Cardiac septum (tissue), 1 donor: ENCODE data around the gene ZDHHC9. TPM values are rescaled to one million over a fixed set of nuclear protein-coding genes. Genes with fewer than 3 reads are reported as not detected.

Source experiments
- DNase-seq: peaks from one replicate; pipeline ENCODE4 v3.0.0-alpha.2; 2020; ENCODE audit warnings: low spot score
- intact Hi-C: fragments of 100-400 bp; cut with DNase I; formaldehyde crosslinking; loops from one replicate; pipeline ENCODE4 v1.14.0; 2022
- total RNA-seq: library from RNA; stranded (reverse); fragmentation: NEBNext Ultra II Directional; extraction: Animal tissue kit (Norgen Biotek cat#: 25700); gene quantifications from one replicate; pipeline ENCODE4 v1.2.1, GENCODE V29; 2021
- donor health status: DM: no; HTN: no; CAD: no.

The ZDHHC9 gene
- total RNA-seq, 1 donor from 2014 or later = 9.2 TPM

DNA sequence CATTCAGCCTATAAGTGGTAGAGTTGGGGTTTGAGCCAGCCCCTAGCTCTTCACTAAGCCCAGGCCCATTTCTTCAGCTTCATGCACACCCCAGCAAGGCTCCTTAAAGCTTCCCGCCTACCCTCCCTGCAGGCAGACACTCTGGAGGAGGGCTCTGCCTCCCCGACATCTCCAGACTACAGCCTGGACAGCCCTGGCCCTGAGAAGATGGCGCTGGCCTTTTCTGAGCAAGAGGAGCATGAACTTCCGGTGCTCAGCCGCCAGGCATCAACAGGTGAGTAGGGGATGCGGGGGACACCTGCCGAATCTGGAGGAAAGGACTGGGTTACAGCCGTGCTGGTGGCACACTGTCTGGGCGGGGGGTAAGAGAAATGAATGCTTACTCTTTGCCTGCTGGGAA lies 52.9 kb downstream of the ZDHHC9 start:
- intact Hi-C loops = no loop called here
- DNase-seq = no peak

DNA sequence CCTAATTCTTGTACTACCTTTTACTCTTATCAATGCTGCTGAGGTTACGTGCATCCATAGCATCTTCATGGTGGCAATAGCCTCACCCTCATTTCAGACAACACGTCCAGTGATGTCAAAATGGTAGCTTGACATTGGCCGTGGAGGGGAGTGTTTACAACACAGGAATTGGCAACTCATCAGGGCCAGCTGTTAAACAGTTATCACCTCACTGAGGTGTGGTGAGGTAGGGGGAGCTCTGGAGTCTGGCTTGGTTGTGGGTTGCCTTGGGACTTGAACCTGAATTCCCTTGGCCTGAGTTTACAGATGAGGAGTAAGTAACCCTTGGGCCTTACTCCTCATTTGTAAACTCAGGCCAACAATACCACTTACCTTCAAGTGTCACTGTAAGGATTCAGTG lies 53.5 kb downstream of the ZDHHC9 start:
- DNase-seq = no peak
- intact Hi-C loops = no loop called here

DNA sequence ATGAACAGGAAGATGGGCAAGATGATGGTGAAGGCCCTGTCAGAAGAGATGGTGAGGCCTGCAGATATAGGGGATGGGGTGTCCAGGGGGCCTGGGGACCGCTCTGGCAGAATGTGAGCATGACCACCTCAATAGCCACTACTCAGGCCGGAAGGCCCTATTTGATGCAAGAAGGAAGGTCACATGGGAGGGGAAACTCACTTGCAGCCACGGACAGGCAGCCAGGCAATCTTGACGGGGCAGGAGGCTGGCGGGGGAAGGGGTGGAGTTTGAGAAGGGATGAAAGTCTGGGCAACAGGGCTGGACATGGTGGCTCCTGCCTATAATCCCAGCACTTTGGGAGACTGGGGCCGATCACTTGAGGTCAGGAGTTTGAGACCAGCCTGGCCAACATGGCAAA lies 55.2 kb downstream of the ZDHHC9 start:
- intact Hi-C loops = no loop called here
- no peak for DNase-seq

DNA sequence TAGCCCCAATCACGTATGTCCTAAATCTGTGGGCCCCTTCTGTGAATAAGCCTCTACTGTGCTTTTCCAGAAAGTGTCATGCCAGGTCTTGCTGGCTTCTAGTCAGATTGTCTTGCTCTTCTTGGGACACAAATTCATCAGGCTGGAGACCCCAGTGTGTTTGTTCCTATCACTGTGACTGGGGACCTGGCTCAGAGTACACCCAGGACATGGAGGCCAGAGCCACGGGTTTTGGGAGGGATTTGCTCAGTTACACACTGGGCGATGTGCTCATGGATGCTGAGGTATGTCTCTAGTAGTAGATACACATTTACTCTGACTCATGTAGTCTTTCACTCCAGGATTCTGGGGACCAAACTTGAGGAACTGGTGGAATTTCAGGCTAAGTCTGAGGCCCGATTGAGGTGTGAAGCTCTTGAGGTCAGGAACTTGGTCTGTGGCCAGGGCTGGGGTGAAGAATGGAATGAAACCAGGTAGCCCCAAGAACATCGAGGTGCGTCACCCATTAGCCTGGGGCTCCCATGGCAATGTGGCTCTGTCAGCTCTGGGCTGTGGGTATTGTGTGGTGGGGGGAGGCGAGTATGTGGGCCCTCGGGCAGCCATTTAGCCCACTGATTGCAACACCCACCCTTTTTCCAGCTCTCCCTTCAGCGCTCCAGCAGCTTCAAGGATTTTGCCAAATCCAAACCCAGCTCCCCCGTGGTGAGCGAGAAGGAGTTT lies 56.2 kb downstream of the ZDHHC9 start:
- DNase-seq = no peak
- intact Hi-C loops = no loop called here

DNA sequence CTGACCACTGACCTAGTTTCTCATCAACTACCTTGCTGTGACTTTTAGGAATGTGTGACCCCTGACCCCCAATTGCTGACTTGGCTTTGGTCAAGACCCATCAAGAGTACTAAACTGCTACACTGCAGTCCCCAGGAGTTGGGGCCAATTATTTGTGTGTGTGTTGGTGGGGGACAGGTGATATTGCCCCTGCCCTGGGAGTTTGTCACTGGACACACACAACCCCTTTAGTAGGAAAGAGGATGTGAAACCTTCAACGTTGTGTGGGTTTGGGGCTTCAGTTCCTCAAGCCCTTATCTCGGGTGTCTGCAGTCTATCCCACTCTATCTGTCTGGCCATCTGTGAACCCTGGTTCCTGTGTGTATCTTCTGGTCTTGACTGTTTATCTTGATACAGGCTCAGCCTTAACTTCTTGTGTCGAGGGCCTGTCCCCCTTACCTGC lies 57.5 kb downstream of the ZDHHC9 start:
- intact Hi-C loops = no loop called here
- DNase-seq = no peak

DNA sequence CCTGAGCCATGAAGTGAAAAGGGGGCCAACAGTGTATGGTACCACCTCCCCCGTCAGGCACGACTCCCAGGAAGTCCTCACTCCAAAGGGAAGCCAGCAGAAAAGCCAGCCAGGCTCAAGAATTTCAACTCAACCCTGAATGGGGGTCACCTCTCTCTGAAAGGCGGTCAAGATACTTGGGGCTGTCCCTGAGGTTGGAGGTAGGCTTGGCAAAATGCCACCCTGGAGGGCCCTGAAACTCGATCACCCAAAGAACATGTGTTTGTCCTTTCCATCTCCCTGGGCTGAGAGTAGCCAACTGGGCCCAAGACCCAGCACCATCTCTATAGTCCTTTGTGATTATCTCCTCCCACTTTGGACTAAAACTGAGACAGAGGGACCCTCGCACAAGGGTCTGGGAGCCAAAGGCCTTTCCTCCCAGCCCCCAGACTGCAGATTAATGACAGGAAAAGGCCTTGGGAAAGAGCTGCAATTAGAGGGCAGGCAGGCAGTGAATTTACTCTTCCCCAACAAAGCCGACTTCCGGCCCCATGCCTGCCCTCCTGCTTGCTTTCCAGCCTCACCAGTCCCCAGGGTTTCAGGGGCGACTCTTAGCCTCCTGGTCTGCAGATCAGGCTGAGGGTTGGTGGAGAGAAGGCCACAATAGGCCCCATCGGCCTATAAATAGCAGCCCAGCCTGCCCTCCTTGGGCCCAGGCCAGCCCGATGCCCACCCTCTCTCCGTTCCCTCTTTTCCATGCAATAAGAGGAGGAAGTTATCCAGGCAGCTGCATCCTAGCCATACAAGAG lies 58.3 kb downstream of the ZDHHC9 start:
- intact Hi-C loops = no loop called here
- peak; percentile 67 for DNase-seq

DNA sequence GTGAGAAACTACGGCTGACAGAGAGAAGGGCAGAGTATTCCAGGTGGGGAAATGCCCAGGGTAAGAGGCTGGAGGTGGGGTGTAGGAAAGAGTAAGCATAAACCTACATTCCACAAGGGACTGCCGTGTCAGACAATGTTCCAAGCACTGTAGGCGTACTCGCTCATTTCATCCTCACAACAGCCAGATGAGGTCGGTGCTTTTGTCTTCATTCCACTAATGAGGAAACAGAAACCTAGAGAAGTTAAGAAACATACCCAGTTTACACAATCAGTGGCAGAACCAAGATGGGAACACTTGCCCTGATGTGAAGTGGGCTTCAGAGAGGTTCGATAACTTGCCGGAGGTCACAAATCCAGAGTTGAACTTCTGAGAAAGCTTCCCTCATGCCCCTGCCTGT lies 59.3 kb downstream of the ZDHHC9 start:
- intact Hi-C loops = no loop called here
- DNase-seq = no peak

DNA sequence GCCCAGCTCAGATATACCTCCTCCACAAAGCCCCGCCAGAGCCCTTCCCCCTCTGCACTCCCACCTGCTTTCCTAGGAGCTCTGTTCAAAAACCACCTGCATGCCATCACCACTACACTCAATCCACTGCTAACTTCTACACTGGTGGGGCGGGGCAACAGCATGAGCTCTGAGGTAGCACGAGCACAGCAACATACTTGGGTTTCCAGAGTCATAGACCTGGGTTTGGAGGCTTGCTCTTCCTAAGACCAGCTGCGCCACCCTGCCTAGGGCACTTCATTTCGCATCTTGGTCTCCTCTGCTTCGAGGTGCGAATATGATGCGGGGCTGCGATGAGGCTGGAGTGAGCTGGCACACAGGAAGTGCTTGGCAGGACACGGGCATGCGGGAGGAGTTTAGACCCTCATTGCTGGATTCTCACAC lies 60.4 kb downstream of the ZDHHC9 start:
- peak; percentile 39 for DNase-seq
- intact Hi-C loops = no loop called here

DNA sequence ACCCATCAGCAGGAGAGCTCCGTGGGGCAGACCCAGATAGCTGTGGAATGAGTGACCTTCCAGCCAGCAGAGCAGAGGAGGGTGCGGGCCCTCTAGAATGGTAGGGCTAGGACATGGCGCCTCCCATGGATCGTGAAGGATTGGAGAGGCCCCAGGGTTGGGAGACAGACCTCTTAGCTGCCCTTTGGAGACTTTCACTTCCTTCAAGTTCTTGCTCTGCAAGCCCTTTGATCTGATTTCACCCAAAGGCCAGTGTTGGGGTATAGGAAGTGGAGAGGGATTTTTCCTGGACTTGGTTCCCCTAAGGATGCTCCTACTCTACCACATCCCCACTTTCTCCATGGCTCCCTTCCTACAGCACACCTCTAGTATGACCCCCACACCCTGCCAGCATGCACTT lies 61.0 kb downstream of the ZDHHC9 start:
- intact Hi-C loops = no loop called here
- peak; percentile 20 for DNase-seq

DNA sequence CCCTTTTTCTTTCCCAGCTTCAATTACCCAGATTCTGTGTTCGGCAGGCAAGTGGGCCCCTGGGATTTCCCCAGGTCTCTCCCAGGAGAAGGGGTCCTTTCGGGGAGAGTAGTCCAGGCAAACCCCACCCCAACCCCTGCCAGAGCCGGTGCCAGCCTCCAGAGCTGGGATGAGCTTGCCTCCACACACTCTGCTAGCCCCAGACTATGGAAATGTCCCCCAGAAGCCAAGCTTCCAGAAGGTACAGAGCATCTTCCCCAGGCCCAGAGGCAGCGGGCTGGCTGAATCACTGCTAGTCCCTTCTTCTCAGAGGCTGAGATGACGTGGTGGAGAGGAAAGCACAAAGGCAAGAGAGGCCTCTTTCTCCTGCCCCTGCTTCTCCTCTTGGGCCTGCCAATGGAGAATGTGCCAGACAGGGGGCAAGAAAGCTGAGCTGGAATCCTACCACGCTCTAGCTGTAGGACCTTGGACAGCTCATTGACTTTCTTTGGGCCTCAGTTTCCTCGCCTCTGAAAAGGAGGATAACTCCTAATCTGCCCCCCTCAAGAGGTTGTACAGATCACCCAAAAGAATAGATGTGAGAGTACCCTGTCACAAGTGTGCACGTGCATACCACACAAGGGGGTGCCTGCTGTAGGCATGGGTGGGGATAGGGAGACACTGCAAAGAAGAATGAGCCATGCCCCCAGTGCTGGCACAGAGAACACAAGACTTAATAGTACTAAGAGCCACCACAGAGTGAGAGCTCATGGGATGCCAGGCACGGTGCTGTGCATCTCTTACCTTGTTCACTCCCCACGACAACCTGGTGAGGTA lies 61.8 kb downstream of the ZDHHC9 start:
- peak; percentile 35 for DNase-seq
- intact Hi-C loops = no loop called here

DNA sequence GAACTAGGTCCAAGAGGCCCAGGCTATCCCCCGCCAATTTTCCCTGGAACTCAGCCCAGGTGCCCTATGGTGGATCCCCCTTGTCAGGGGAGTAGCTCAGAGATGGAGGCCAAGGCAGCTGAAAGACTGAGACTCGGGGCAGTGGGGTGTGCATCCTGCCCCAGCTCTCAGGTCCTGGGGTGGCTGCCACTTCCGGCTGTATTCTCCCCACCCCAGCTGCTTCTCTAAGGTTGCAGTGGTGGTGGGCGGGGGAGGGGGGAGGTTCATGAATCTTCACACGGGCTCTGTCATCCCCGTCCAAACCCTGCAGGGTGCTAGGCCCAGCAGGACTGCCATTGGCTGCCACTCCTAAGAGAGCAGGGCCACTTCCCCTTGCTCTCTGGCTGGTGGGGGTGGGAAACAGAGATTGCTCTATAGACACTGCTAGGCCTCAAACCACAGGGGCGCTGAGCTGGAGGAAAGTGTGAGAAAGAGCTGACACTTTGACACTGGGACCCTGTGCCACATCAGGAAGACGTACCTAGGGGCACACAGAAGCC lies 62.5 kb downstream of the ZDHHC9 start:
- peak; percentile 75 for DNase-seq
- intact Hi-C loops = no loop called here

DNA sequence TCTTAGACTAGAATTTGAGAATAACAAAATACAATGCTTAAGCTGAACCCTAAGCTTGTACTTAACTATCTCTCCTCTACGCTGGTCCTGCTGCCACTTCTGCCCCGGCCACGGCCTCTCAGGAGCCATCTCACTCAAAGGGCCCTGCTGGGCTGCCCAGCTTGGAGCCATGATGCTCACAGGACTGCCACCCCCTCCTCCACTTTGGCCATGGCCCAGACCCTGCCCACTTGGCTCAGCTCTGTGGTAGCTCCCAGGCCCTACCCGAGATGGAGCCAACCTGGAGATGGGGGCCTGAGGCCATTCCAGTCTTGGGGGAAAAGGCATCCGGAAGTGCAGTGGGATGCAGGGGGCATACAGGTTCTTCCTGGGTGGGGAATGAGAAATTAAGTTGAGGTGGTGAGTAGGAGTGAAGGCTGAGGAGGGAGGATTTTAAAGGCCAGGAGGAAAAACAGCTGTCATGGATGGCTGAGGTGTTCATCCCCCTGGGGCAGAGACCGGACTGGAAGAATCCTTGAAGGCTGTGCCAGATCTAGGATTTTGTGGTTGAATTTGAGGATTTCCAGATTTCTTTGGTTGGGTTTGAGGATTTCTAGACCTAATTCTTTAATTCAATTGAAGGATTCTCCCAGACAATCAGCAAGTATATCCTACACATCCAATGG lies 63.1 kb downstream of the ZDHHC9 start:
- DNase-seq = peak; percentile 69
- intact Hi-C loops = no loop called here

DNA sequence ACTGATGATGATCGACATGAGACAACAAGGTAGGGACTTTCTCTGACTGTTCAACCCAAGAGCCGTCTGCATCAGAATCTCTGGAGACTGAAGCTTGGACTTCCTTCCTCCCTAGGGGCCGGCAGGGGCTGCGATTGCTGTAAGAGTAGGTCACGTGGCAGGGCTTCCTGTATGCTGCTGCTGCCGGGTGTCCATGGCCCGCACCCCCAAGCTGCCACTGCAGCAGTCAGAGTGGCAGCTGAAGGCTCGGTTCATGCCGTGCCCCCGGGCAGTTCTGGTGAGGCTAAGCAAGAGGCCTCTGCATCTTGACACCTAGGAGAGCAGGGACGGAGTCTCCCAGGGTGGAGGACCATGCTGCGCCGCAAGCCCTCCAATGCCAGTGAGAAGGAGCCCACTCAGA lies 63.9 kb downstream of the ZDHHC9 start, which contains the start of gene SASH3:
TSS of gene SASH3 (plus strand) at position 203 of the 400 bp plus-strand sequence. CDS start at position 352, 149 bp downstream.
- intact Hi-C loops = no loop called here
- DNase-seq = peak; percentile 89

DNA sequence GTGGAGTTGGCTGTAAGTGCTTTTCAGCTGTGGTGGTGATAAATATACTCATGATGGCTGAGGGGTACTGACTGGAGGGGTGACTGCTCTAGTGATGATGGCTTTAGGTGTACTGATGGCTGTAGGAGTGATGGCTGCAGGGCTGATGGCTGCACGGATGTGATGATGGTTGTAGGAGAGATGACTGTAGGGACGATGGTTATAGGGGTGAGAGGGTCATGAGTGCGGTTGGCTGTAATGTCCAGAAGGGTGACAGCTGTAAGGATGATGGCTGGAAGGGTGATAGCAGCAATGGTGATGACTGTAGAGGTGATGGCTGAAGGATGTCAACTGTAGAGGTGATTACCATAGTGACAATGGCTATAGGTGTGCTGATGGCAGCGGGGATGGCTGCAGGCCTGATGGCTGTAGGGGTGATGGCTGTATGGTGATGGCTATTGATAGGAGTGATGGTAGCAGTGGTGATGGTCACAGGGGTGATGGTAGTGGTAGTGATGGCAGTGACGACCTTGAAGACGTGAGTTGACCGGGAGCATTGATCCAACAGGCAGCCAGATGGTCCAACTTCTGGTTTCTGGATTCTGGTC lies 64.5 kb downstream of the ZDHHC9 start:
- no peak for DNase-seq
- intact Hi-C loops = no loop called here

DNA sequence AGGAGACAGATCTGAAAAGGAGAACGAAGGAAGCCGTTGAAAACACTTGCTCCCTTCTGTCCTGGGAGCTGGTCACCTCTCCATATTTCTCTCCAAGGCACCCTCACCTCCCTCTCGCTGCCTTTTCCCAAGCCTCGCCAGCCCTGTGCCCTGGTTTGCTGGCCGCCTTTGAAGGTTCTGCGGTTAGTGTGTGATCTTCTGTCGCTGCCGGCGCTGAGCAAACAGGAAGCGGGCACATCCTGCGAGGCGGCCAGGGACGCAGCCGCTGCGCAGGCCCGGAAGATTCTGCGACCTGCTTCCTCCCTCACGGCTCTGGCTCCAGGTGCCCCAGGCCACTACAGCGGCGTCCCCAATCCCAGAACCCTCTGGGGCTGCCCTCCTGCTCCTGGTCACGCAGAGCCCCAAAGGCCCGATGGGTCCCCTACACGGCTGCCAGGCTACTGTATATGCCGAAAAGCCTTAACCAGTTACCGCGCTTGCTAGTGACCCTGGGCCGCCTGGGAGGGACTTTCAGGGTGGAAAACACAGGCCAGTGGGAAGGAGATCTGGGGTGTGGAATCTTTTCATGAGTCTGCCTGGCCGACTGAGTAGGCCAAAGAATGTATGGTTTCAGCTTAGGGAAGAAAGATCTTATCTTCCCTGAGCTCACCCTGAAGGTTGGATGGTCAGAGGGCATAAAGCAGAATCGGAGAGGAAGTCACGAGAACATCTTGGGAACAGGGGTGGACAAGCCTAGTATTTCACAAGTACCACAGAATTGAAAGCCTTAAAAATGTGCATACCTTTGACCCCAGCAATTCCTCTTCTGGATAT lies 66.3 kb downstream of the ZDHHC9 start:
- peak; percentile 90 for DNase-seq
- intact Hi-C loops = no loop called here

DNA sequence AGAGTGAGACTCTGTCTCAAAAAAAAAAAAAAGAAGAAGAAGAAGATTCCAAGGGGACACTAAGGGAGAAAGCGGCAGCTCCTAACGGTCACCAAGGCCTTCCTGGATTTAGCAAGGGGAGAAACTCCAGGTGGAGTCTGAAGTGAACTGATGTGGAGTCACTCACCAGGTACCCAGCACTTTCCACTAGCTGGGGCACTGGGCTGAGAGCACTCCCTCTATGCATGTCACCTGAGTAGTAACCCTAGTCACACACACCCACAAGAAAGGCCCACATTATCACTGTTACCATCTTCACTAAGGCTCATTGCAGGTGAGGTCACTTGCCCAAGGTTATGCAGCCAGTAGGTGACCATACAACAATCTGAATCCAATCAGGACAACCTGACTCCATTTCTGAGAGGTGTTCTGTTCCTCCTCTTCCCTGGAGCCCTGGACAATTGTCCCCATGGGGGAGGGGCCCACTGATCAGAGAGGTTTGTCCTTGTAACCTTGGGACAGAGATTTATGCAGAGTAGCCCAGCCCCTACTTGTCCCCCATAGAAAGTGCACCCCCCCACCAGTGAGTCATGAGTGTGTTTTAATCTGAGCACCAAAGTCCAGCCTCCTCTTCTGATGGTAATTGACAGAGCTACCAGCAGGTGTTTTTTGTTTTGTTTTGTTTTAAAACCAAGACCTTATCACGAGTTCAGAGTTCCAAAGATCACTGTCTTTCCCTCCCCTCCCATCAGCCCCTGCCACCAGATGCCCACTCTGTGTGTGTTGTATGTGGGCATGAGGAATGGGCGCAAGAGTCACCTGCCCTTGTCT lies 69.8 kb downstream of the ZDHHC9 start:
- intact Hi-C loops = no loop called here
- DNase-seq = no peak

DNA sequence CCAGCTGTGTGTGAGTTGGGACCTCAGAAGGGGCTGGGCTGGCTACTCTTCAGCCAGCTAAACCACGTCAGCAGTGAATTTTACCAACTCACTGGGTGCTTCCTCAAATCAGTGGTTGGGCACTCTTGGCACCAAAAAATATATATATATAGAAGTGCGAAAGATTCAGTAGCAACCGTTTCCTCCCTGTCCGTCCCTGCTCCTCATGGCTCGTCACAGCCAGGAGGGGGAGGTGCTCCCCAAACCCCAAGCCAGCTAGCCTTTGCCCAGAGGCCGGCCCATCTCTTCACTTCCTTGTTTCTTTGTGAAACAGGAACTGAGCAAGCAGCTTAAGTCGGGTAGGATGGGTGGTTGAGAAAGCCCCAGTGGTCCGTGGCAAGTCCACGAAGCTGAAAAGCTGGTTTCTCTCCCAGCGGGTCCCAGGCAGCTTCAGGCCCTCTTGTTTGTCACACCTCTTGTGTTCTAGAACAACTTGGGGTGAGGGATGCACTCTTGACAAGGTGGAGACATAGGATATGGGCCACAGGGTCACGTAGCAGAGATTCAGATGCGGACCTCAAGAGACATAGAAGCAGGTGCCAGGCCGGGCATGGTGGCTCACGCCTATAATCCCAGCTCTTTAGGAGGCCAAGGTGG lies 70.8 kb downstream of the ZDHHC9 start:
- intact Hi-C loops = no loop called here
- DNase-seq = peak; percentile 91
